DOHH2 (cell line): ENCODE measurements around the gene ZNF280B.
"Not testable (repeated sequence)": the region's sequence is repeated elsewhere in the genome, so short reads cannot be mapped to it uniquely, and the experiment has no call there.

ENCODE experiments used
- CTCF ChIP-seq: fragments of 200-600 bp; sonication (generic); IDR thresholded peaks from one replicate; pipeline ENCODE4 v1.5.1; 2014; ENCODE audit warnings: antibody characterized with exemption, mild to moderate bottlenecking, low read depth, low read length; ENCODE audit not compliant: poor library complexity, severe bottlenecking
- EZH2phosphoT487 ChIP-seq: fragments of 200-600 bp; sonication (generic); IDR thresholded peaks from 2 replicates; pipeline ENCODE4 v1.6.1; 2017; ENCODE audit warnings: borderline replicate concordance, mild to moderate bottlenecking, antibody characterized with exemption, low read length, moderate library complexity, mixed read lengths

- TF ChIP-seq CTCF, EZH2phosphoT487: not testable (repeated sequence)
Observed at GRCh38 chr22:22510833-22511232, 2.3 kb upstream of the ZNF280B start.
